IMR-90 (cell line): ENCODE measurements around the gene KCNIP3. TPM values are rescaled to one million over a fixed set of nuclear protein-coding genes. Genes with fewer than 3 reads are reported as not detected.

Experiments used
- ATAC-seq: fragments of 200-7000 bp; cut with Tn5 transposase; 2 replicates; pipeline ENCODE4 v1.9.1; 2020; ENCODE audit warnings: low read depth, mild to moderate bottlenecking, moderate library complexity
- BruUV-seq: library from RNA; stranded (reverse); fragments of 400-500 nt; replicated peaks from 2 replicates; lab custom pipeline; 2021; lab: Mats Ljungman, UMichigan
- CTCF ChIA-PET: fragments of 300-600 bp; formaldehyde crosslinking; extraction: SDS; loops from one replicate; lab custom pipeline; 2021; ENCODE audit warnings: antibody characterized with exemption; lab: Yijun Ruan, JAX
- POLR2A ChIA-PET: fragments of 300-600 bp; sonication (Branson Sonifier 250); formaldehyde crosslinking; loops from one replicate; lab custom pipeline; 2022; ENCODE audit warnings: antibody characterized with exemption; ENCODE audit not compliant: unreplicated experiment; lab: Charles Lee
- DNase-seq: peaks from one replicate; pipeline ENCODE4 v3.0.0; 2013
- H2AFZ ChIP-seq: replicated peaks from 2 replicates; pipeline ENCODE3; 2013; ENCODE audit warnings: low read length, mild to moderate bottlenecking; ENCODE audit not compliant: poor library complexity
- H2AK5ac ChIP-seq: 2 replicates; pipeline ENCODE4 v1.6.1; 2013; ENCODE audit warnings: low read depth, low read length, inconsistent platforms
- H2AK9ac ChIP-seq: replicated peaks from 2 replicates; pipeline ENCODE3; 2013; ENCODE audit warnings: mild to moderate bottlenecking, low read depth, low read length, moderate library complexity; ENCODE audit not compliant: poor library complexity
- H2BK120ac ChIP-seq: 2 replicates; pipeline ENCODE4 v1.6.1; 2013; ENCODE audit warnings: low read depth, low read length, inconsistent platforms
- H2BK15ac ChIP-seq: 3 replicates; pipeline ENCODE4 v1.6.1; 2013; ENCODE audit warnings: low read depth, low read length, inconsistent platforms
- H2BK20ac ChIP-seq: 2 replicates; pipeline ENCODE4 v1.6.1; 2013; ENCODE audit warnings: low read depth, mild to moderate bottlenecking, inconsistent platforms, low read length, moderate library complexity
- H2BK5ac ChIP-seq: 2 replicates; pipeline ENCODE4 v1.6.1; 2013; ENCODE audit warnings: mild to moderate bottlenecking, low read depth, low read length, inconsistent platforms; ENCODE audit not compliant: poor library complexity, severe bottlenecking
- H3K14ac ChIP-seq: replicated peaks from 2 replicates; pipeline ENCODE4 v1.6.1; 2013; ENCODE audit warnings: low read depth, low read length, inconsistent platforms
- H3K18ac ChIP-seq: 2 replicates; pipeline ENCODE4 v1.6.1; 2013; ENCODE audit warnings: low read depth, low read length, control low read depth
- H3K23ac ChIP-seq: 2 replicates; pipeline ENCODE4 v1.6.1; 2013; ENCODE audit warnings: low read depth, low read length, inconsistent platforms
- H3K27ac ChIP-seq: 2 replicates; pipeline ENCODE4 v1.5.1; 2013; ENCODE audit warnings: mild to moderate bottlenecking, control low read depth, low read length; ENCODE audit not compliant: insufficient read depth
- H3K27me3 ChIP-seq: 2 replicates; pipeline ENCODE4 v1.6.1; 2013; ENCODE audit warnings: low read length; ENCODE audit not compliant: control insufficient read depth, insufficient read depth
- H3K36me3 ChIP-seq: 2 replicates; pipeline ENCODE4 v1.6.1; 2013; ENCODE audit warnings: low read length, mixed read lengths; ENCODE audit not compliant: control insufficient read depth, insufficient read depth
- H3K4ac ChIP-seq: 2 replicates; pipeline ENCODE4 v1.6.1; 2013; ENCODE audit warnings: low read depth, low read length, inconsistent platforms
- H3K4me1 ChIP-seq: 2 replicates; pipeline ENCODE4 v1.6.1; 2013; ENCODE audit warnings: low read length, mixed read lengths; ENCODE audit not compliant: control insufficient read depth, insufficient read depth
- H3K4me2 ChIP-seq: 2 replicates; pipeline ENCODE4 v1.6.1; 2013; ENCODE audit warnings: low read depth, mild to moderate bottlenecking, control low read depth, low read length, moderate library complexity
- H3K4me3 ChIP-seq: 2 replicates; pipeline ENCODE4 v1.5.1; 2013; ENCODE audit warnings: low read depth, mild to moderate bottlenecking, control low read depth, low read length, moderate library complexity; ENCODE audit not compliant: insufficient read depth
- H3K56ac ChIP-seq: 2 replicates; pipeline ENCODE4 v1.6.1; 2013; ENCODE audit warnings: low read length, inconsistent platforms; ENCODE audit not compliant: insufficient read depth; ENCODE audit errors: extremely low read depth
- H3K79me1 ChIP-seq, 2 experiments: 2 replicates each; pipeline ENCODE4 v1.6.1; 2013; ENCODE audit warnings: low read length in 2 of 2, inconsistent platforms in 1 of 2, low read depth in 1 of 2
- H3K9ac ChIP-seq: 2 replicates; pipeline ENCODE4 v1.6.1; 2013; ENCODE audit warnings: low read depth, low read length, control low read depth
- H3K9me1 ChIP-seq: 2 replicates; pipeline ENCODE4 v1.6.1; 2013; ENCODE audit warnings: low read length, inconsistent platforms; ENCODE audit not compliant: insufficient read depth
- H3K9me3 ChIP-seq: 2 replicates; pipeline ENCODE4 v1.6.1; 2013; ENCODE audit warnings: low read length; ENCODE audit not compliant: control insufficient read depth, insufficient read depth
- H4K20me1 ChIP-seq: 2 replicates; pipeline ENCODE4 v1.6.1; 2013; ENCODE audit warnings: low read length, inconsistent platforms; ENCODE audit not compliant: insufficient read depth
- H4K5ac ChIP-seq: 2 replicates; pipeline ENCODE4 v1.6.1; 2013; ENCODE audit warnings: mild to moderate bottlenecking, low read depth, low read length, control low read depth
- H4K8ac ChIP-seq, 2 experiments: 2 replicates each; pipeline ENCODE4 v1.6.1; 2013; ENCODE audit warnings: low read depth in 2 of 2, low read length in 2 of 2, control low read depth in 1 of 2, inconsistent platforms in 1 of 2
- H4K91ac ChIP-seq: 2 replicates; pipeline ENCODE4 v1.6.1; 2013; ENCODE audit warnings: low read depth, low read length, inconsistent platforms; ENCODE audit not compliant: insufficient read depth
- BHLHE40 ChIP-seq: fragments of 150-350 bp; IDR thresholded peaks from 2 replicates; pipeline ENCODE4 v1.6.1; 2016; ENCODE audit warnings: mild to moderate bottlenecking, low read depth, low read length
- CHD1 ChIP-seq: IDR thresholded peaks from 2 replicates; pipeline ENCODE4 v1.6.1; 2012; ENCODE audit warnings: low read depth, low read length, improper control_type of control experiment
- FOS ChIP-seq: fragments of 150-350 bp; IDR thresholded peaks from 2 replicates; pipeline ENCODE4 v1.6.1; 2016; ENCODE audit warnings: low read depth, low read length
- MAFK ChIP-seq: IDR thresholded peaks from 2 replicates; pipeline ENCODE4 v1.6.1; 2012; ENCODE audit warnings: low read depth, low read length, improper control_type of control experiment
- MAZ ChIP-seq: IDR thresholded peaks from 2 replicates; pipeline ENCODE4 v1.6.1; 2012; ENCODE audit warnings: low read depth, mild to moderate bottlenecking, low read length, improper control_type of control experiment, moderate library complexity, borderline replicate concordance
- MXI1 ChIP-seq: IDR thresholded peaks from 2 replicates; pipeline ENCODE4 v1.6.1; 2012; ENCODE audit warnings: low read depth, mild to moderate bottlenecking, low read length, moderate library complexity, borderline replicate concordance
- POLR2A ChIP-seq: IDR thresholded peaks from 2 replicates; pipeline ENCODE4 v1.6.1; 2012; ENCODE audit warnings: mild to moderate bottlenecking, low read depth, low read length
- RAD21 ChIP-seq: IDR thresholded peaks from 2 replicates; pipeline ENCODE4 v1.6.1; 2012; ENCODE audit warnings: low read length, improper control_type of control experiment
- RFX5 ChIP-seq: IDR thresholded peaks from 2 replicates; pipeline ENCODE4 v1.8.0; 2012; ENCODE audit warnings: low read depth, mild to moderate bottlenecking, low read length, moderate library complexity
- SMC3 ChIP-seq: fragments of 150-350 bp; IDR thresholded peaks from 2 replicates; pipeline ENCODE4 v1.6.1; 2016; ENCODE audit warnings: low read depth, mild to moderate bottlenecking, antibody characterized with exemption, low read length, moderate library complexity
- USF2 ChIP-seq: fragments of 150-350 bp; IDR thresholded peaks from 2 replicates; pipeline ENCODE4 v1.6.1; 2017; ENCODE audit warnings: mild to moderate bottlenecking, antibody characterized with exemption, low read length, low read depth
- WGBS, 2 experiments: methylation state at CpG; one replicate each; pipeline versions ENCODE4 v1.1.5 to v1.1.7; 2013; ENCODE audit warnings: missing lambda C conversion rate in 2 of 2; ENCODE audit not compliant: insufficient read length in 1 of 2; ENCODE audit errors: extremely low coverage in 2 of 2; 5-methylcytosine and 5-hydroxymethylcytosine counted together
- dilution Hi-C: fragments of 300-500 bp; cut with HindIII; formaldehyde crosslinking; loops from one replicate; pipeline ENCODE4 v1.14.3; 2018; ENCODE audit warnings: low sequenced_read_pairs; ENCODE audit not compliant: unreplicated experiment
- in situ Hi-C: fragments of 300-500 bp; cut with MboI; formaldehyde crosslinking; loops from 3 replicates; pipeline ENCODE4 v1.14.3; 2019; ENCODE audit warnings: low sequenced_read_pairs, inconsistent platforms, mixed read lengths
- intact Hi-C: fragments of 100-400 bp; cut with micrococcal nuclease; formaldehyde crosslinking; loops from 2 replicates; pipeline ENCODE4 v1.10.0; 2022
- polyA plus RNA-seq, 3 experiments: library from polyadenylated mRNA; depleted of rRNA; stranded (reverse); fragments of >200 nt; gene quantifications; 2 replicates each; pipeline ENCODE4 v1.2.3, GENCODE V29; 2012; ENCODE audit warnings: low replicate concordance in 1 of 3
- total RNA-seq: library from RNA; depleted of rRNA; stranded (reverse); fragments of >200 nt; gene quantifications from 2 replicates; pipeline ENCODE4 v1.2.3, GENCODE V29; 2012

KCNIP3 gene
- total and polyA plus RNA-seq, 2 of the 4 experiments (the other 2 are of a cell fraction), result 0.72 to 1.4 TPM

GRCh38 chr2:95374451-95374920 is 77.3 kb downstream of the KCNIP3 start:
- CTCF ChIA-PET, result no interaction called here
- no peak overlapping the region for H2BK20ac ChIP-seq
- no peak overlapping the region for H2BK15ac ChIP-seq
- no peak overlapping the region for H4K91ac ChIP-seq
- no peak overlapping the region for H2BK5ac ChIP-seq
- H3K4ac ChIP-seq, result no peak overlapping the region
- H2BK120ac ChIP-seq, result no peak overlapping the region
- H3K18ac ChIP-seq, result no peak overlapping the region
- H3K79me1 ChIP-seq, result no peaks in the 10 kb centered on the region
- no peak overlapping the region for H2AK5ac ChIP-seq
- H4K20me1 ChIP-seq, result no peaks in the 10 kb centered on the region
- no TSS peak for BruUV-seq
- no peak overlapping the region for H3K56ac ChIP-seq
- H3K4me3 ChIP-seq, result no peak overlapping the region
- H3K36me3 ChIP-seq, result no peaks in the 10 kb centered on the region; the same call in 1 of the 2 replicates
- intact Hi-C loops, result no loop called here
- peaks cover 2% of the 10 kb centered on the region; the same call in 1 of the 2 replicates for H3K27me3 ChIP-seq
- H3K4me1 ChIP-seq, result no peaks in the 10 kb centered on the region
- no peak overlapping the region for H3K14ac ChIP-seq
- no peak overlapping the region for H3K4me2 ChIP-seq
- ATAC-seq (no peak), DNase-seq (no peak)
- H2AK9ac ChIP-seq, result no peak overlapping the region
- no peaks in the 10 kb centered on the region for H3K9me1 ChIP-seq
- no peak overlapping the region for H4K5ac ChIP-seq
- no peak for TF ChIP-seq RAD21
- TF ChIP-seq CHD1, result no peak
- no peak for TF ChIP-seq SMC3
- no peak for TF ChIP-seq RFX5
- no peak for TF ChIP-seq FOS
- TF ChIP-seq BHLHE40, result no peak
- TF ChIP-seq USF2, result no peak
- TF ChIP-seq MAZ, result no peak
- no peak for TF ChIP-seq MXI1
- no peak for TF ChIP-seq MAFK
- no peak for TF ChIP-seq POLR2A
- dilution Hi-C loops, result no loop called here
- H3K9ac ChIP-seq, result no peak overlapping the region
- H2AFZ ChIP-seq, result no peak overlapping the region
- WGBS, 2 experiments, result no CpG with 5 or more reads among the region's 11 CpGs
- POLR2A ChIA-PET, result no interaction called here
- in situ Hi-C loops, result no loop called here
- no peak overlapping the region for H3K27ac ChIP-seq
- H3K23ac ChIP-seq, result no peak overlapping the region
- no peak overlapping the region for H4K8ac ChIP-seq
- H3K9me3 ChIP-seq, result no peaks in the 10 kb centered on the region
